Subcutaneous abdominal adipose tissue (tissue), 5 donors: ENCODE data around the gene AIRE.
"Not testable (repeated sequence)": the region's sequence is repeated elsewhere in the genome, so short reads cannot be mapped to it uniquely, and the experiment has no call there.

Experiments used
- H3K27ac ChIP-seq: one replicate; pipeline ENCODE4 v1.7.0; 2013; ENCODE audit warnings: low read depth, mild to moderate bottlenecking, inconsistent platforms, low read length, moderate library complexity
- H3K27me3 ChIP-seq, 5 donors: one replicate each; pipeline ENCODE4 v1.7.0; 2013; ENCODE audit warnings: low read length in 5 of 5, inconsistent platforms in 1 of 5; ENCODE audit not compliant: control insufficient read depth in 5 of 5, insufficient read depth in 4 of 5
- H3K36me3 ChIP-seq, 5 donors: one replicate each; pipeline ENCODE4 v1.7.0; 2013; ENCODE audit warnings: low read length in 5 of 5; ENCODE audit not compliant: control insufficient read depth in 5 of 5, insufficient read depth in 5 of 5
- H3K4me1 ChIP-seq, 5 donors: one replicate each; pipeline ENCODE4 v1.7.0; 2013; ENCODE audit warnings: low read length in 5 of 5, mild to moderate bottlenecking in 3 of 5, moderate library complexity in 1 of 5; ENCODE audit not compliant: control insufficient read depth in 5 of 5, insufficient read depth in 5 of 5
- H3K4me3 ChIP-seq, 5 donors: one replicate each; pipeline ENCODE4 v1.7.0; 2013; ENCODE audit warnings: low read length in 5 of 5, low read depth in 1 of 5
- H3K9ac ChIP-seq, 5 donors: one replicate each; pipeline ENCODE4 v1.7.0; 2013; ENCODE audit warnings: low read length in 5 of 5, mild to moderate bottlenecking in 4 of 5, moderate library complexity in 3 of 5
- H3K9me3 ChIP-seq, 5 donors: one replicate each; pipeline ENCODE4 v1.7.0; 2013; ENCODE audit warnings: low read length in 5 of 5; ENCODE audit not compliant: control insufficient read depth in 5 of 5
- donor health status: healthy.
- donor health status: healthy.
- donor health status: healthy.
- donor health status: healthy.
- donor health status: healthy.

Gene AIRE

GRCh38 chr21:44298301-44298700, 12.6 kb downstream of the AIRE start:
- Histone ChIP-seq H3K27ac (peak overlapping the region; percentile 60), H3K9ac (no peak overlapping the region), H3K9me3 (no peaks in the 10 kb centered on the region), H3K36me3 (no peaks in the 10 kb centered on the region), H3K4me3 (peak overlapping the region in 2 of 5 donors; percentile 32 to 37), H3K4me1 (peaks cover 7 to 68% (median 61%) of the 10 kb centered on the region in 5 donors), H3K27me3 (no peaks in the 10 kb centered on the region)

- no peaks in the 10 kb centered on the region for H3K9me3 ChIP-seq
- H3K4me3 ChIP-seq, result peak overlapping the region; percentile 27 to 77 (median 69)
- H3K36me3 ChIP-seq, result no peaks in the 10 kb centered on the region
- H3K27me3 ChIP-seq, result no peaks in the 10 kb centered on the region
- peaks cover 7 to 76% (median 69%) of the 10 kb centered on the region in 5 donors for H3K4me1 ChIP-seq
- peak overlapping the region; percentile 84 for H3K27ac ChIP-seq
- H3K9ac ChIP-seq, result peak overlapping the region; percentile 11 to 84 (median 63)
These were observed 13.4 kb downstream of the AIRE start for GRCh38 chr21:44299085-44299457.

- H3K4me3 ChIP-seq, result peak within 1 kb of the TSS; percentile 31 to 77 (median 70)
- H3K9me3 ChIP-seq, result no peaks in the 10 kb centered on the region
- no peaks in the 10 kb centered on the region for H3K36me3 ChIP-seq
- H3K27me3 ChIP-seq, result no peaks in the 10 kb centered on the region
- peak within 1 kb of the TSS; percentile 84 for H3K27ac ChIP-seq
- H3K9ac ChIP-seq, result peak within 1 kb of the TSS; percentile 11 to 84 (median 75)
- peaks cover 7 to 77% (median 70%) of the 10 kb centered on the region in 5 donors for H3K4me1 ChIP-seq
These were observed 14.0 kb downstream of the AIRE start, which contains the start of gene PFKL for GRCh38 chr21:44299458-44300261. Gene PFKL, plus strand, starts transcription at chr21:44300053. Its CDS starts 53 bp downstream, at chr21:44300106.

- Histone ChIP-seq H3K4me1 (peaks cover 9 to 77% (median 70%) of the 10 kb centered on the region in 5 donors), H3K9ac (peak overlapping the region in 4 of 5 donors; percentile 68 to 78 (median 76)), H3K9me3 (no peaks in the 10 kb centered on the region), H3K36me3 (no peaks in the 10 kb centered on the region), H3K4me3 (peak overlapping the region; percentile 31 to 77 (median 70)), H3K27ac (peak overlapping the region; percentile 50), H3K27me3 (no peaks in the 10 kb centered on the region)
These were observed 14.7 kb downstream of the AIRE start for GRCh38 chr21:44300262-44300959.

- Histone ChIP-seq H3K4me1 (peaks cover 9 to 79% (median 72%) of the 10 kb centered on the region in 5 donors), H3K36me3 (no peaks in the 10 kb centered on the region), H3K27ac (peak overlapping the region; percentile 50), H3K9me3 (no peaks in the 10 kb centered on the region), H3K9ac (peak overlapping the region in 4 of 5 donors; percentile 68 to 78 (median 76)), H3K27me3 (no peaks in the 10 kb centered on the region), H3K4me3 (peak overlapping the region; percentile 31 to 77 (median 70))
These were observed 15.5 kb downstream of the AIRE start for GRCh38 chr21:44301141-44301540.

- H3K9ac ChIP-seq, result peak overlapping the region in 1 of 5 donors; percentile 76
- no peak overlapping the region for H3K4me3 ChIP-seq
- H3K36me3 ChIP-seq, result peaks cover 0 to 7% (median 5%) of the 10 kb centered on the region in 5 donors
- no peak overlapping the region for H3K27ac ChIP-seq
- H3K27me3 ChIP-seq, result no peaks in the 10 kb centered on the region
- H3K9me3 ChIP-seq, result no peaks in the 10 kb centered on the region
- peaks cover 9 to 82% (median 73%) of the 10 kb centered on the region in 5 donors for H3K4me1 ChIP-seq
These were observed 16.3 kb downstream of the AIRE start for GRCh38 chr21:44301961-44302406.

GRCh38 chr21:44302573-44303401, 17.1 kb downstream of the AIRE start:
- H3K27me3 ChIP-seq, H3K9me3 ChIP-seq, H3K27ac ChIP-seq: not testable (repeated sequence)
- peak overlapping the region in 1 of 5 donors; percentile 31 for H3K9ac ChIP-seq
- H3K4me1 ChIP-seq, result peaks cover 9 to 76% (median 72%) of the 10 kb centered on the region in 5 donors
- peaks cover 0 to 15% (median 12%) of the 10 kb centered on the region in 5 donors for H3K36me3 ChIP-seq
- peak overlapping the region in 1 of 5 donors; percentile 11 for H3K4me3 ChIP-seq

- Histone ChIP-seq H3K4me3 (no peak overlapping the region), H3K27ac (peak overlapping the region; percentile 47), H3K36me3 (peaks cover 0 to 20% (median 14%) of the 10 kb centered on the region in 5 donors), H3K4me1 (peaks cover 6 to 68% (median 66%) of the 10 kb centered on the region in 5 donors), H3K27me3 (no peaks in the 10 kb centered on the region), H3K9me3 (no peaks in the 10 kb centered on the region), H3K9ac (peak overlapping the region in 2 of 5 donors; percentile 15 to 62)
These were observed 17.9 kb downstream of the AIRE start for GRCh38 chr21:44303490-44303981.

- Histone ChIP-seq H3K27ac (peak overlapping the region; percentile 47), H3K27me3 (no peaks in the 10 kb centered on the region), H3K4me3 (no peak overlapping the region), H3K4me1 (peaks cover 6 to 66% (median 64%) of the 10 kb centered on the region in 5 donors), H3K36me3 (peaks cover 0 to 25% (median 18%) of the 10 kb centered on the region in 5 donors), H3K9ac (peak overlapping the region in 2 of 5 donors; percentile 15 to 62), H3K9me3 (no peaks in the 10 kb centered on the region)
These were observed 18.4 kb downstream of the AIRE start for GRCh38 chr21:44304011-44304616.
